ENCODE measurements around the gene BACH2.

- no peak for TF ChIP-seq CTCF (IDR thresholded peaks at IDR 0.05)
- TF ChIP-seq POLR2A (IDR thresholded peaks at IDR 0.05) = no peak
- no peak for TF ChIP-seq EP300 (IDR thresholded peaks at IDR 0.05)
- TF ChIP-seq POLR2AphosphoS5 (IDR thresholded peaks at IDR 0.05) = no peak
These were observed 268.4 kb downstream of the BACH2 start for GRCh38 chr6:90028066-90028778.
